GM19328 (cell line): ENCODE results near the gene PRKAB1.

Experiments used
- ATAC-seq: cut with Tn5 transposase; IDR thresholded peaks from one replicate; pipeline ENCODE4 v1.9.1; 2021; ENCODE audit warnings: mild to moderate bottlenecking, moderate library complexity; ENCODE audit not compliant: unreplicated experiment

Gene PRKAB1

GRCh38 chr12:119661882-119662281 is 6.1 kb upstream of the PRKAB1 start:
- ATAC-seq = no peak

GRCh38 chr12:119664642-119665041 is 3.3 kb upstream of the PRKAB1 start:
- ATAC-seq = no peak

- ATAC-seq = no peak
These were observed 2.6 kb upstream of the PRKAB1 start for GRCh38 chr12:119665164-119665929.

GRCh38 chr12:119666226-119666795 is 1.6 kb upstream of the PRKAB1 start:
- no peak for ATAC-seq

- peak; percentile 11 for ATAC-seq
These were observed 895 bp upstream of the PRKAB1 start for GRCh38 chr12:119666900-119667576.

GRCh38 chr12:119668324-119668841 is 450 bp downstream of the PRKAB1 start:
- ATAC-seq = no peak

- no peak for ATAC-seq
These were observed 2.0 kb downstream of the PRKAB1 start for GRCh38 chr12:119669744-119670472.

- ATAC-seq = no peak
These were observed 3.1 kb downstream of the PRKAB1 start for GRCh38 chr12:119671070-119671469.

- ATAC-seq = no peak
These were observed 4.3 kb downstream of the PRKAB1 start for GRCh38 chr12:119672194-119672593.

- ATAC-seq = no peak
These were observed 5.7 kb downstream of the PRKAB1 start for GRCh38 chr12:119673634-119674033.

- no peak for ATAC-seq
These were observed 6.6 kb downstream of the PRKAB1 start for GRCh38 chr12:119674560-119674959.

GRCh38 chr12:119676022-119676421 is 8.1 kb downstream of the PRKAB1 start:
- no peak for ATAC-seq

- no peak for ATAC-seq
These were observed 8.6 kb downstream of the PRKAB1 start for GRCh38 chr12:119676573-119676972.

GRCh38 chr12:119678459-119678858 is 10.5 kb downstream of the PRKAB1 start:
- no peak for ATAC-seq

GRCh38 chr12:119679081-119679480 is 11.1 kb downstream of the PRKAB1 start:
- no peak for ATAC-seq

- ATAC-seq = no peak
These were observed 11.6 kb downstream of the PRKAB1 start for GRCh38 chr12:119679490-119679889.

- no peak for ATAC-seq
These were observed 13.2 kb downstream of the PRKAB1 start for GRCh38 chr12:119681111-119681510.

GRCh38 chr12:119681728-119682638 is 14.1 kb downstream of the PRKAB1 start:
- ATAC-seq = no peak

GRCh38 chr12:119682639-119683252 is 14.8 kb downstream of the PRKAB1 start:
- no peak for ATAC-seq

GRCh38 chr12:119683413-119683812 is 15.5 kb downstream of the PRKAB1 start:
- no peak for ATAC-seq
